Transverse colon (tissue), 4 donors: ENCODE results near the gene RAX2.

Source experiments
- POLR2AphosphoS5 ChIP-seq, 3 donors: sonication (generic); formaldehyde crosslinking; IDR thresholded peaks; one replicate each; pipeline ENCODE4 v1.6.1; 2016; ENCODE audit warnings: antibody characterized with exemption in 3 of 3
- TF ChIP-seq, protein P1 (sequence below), 5 experiments: fragments of 200-600 bp in 3 of 5; fragments of 450-650 bp in 2 of 5; sonication (generic) in 3 of 5; IDR thresholded peaks; 1 replicate in 2 of 5; 2 replicates in 3 of 5; pipeline ENCODE4 v1.5.1; 2016 to 2017; ENCODE audit warnings: antibody characterized with exemption in 5 of 5, inconsistent platforms in 3 of 5, mild to moderate bottlenecking in 2 of 5, moderate library complexity in 1 of 5

DNA sequence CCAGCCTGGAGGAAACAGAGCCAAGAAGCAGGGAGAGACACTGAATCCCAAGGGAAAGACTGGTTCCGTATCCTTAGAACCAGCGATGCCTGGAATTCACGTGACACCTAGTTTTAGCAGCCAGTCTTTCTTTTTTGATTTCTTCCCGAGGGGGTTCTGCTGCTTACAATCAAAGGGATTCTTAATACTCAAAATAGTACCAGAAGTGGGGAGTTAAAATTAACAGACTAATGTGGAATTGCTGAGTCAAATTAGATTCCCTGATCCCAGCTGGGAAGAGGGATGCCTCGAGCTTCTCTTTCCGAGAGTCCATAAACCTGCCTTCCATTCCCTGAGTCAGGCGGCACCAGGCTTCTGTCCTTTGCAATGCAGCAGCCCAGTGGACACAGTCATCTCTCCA lies 18.9 kb upstream of the RAX2 start:
- TF ChIP-seq, protein P1, sequence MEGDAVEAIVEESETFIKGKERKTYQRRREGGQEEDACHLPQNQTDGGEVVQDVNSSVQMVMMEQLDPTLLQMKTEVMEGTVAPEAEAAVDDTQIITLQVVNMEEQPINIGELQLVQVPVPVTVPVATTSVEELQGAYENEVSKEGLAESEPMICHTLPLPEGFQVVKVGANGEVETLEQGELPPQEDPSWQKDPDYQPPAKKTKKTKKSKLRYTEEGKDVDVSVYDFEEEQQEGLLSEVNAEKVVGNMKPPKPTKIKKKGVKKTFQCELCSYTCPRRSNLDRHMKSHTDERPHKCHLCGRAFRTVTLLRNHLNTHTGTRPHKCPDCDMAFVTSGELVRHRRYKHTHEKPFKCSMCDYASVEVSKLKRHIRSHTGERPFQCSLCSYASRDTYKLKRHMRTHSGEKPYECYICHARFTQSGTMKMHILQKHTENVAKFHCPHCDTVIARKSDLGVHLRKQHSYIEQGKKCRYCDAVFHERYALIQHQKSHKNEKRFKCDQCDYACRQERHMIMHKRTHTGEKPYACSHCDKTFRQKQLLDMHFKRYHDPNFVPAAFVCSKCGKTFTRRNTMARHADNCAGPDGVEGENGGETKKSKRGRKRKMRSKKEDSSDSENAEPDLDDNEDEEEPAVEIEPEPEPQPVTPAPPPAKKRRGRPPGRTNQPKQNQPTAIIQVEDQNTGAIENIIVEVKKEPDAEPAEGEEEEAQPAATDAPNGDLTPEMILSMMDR (IDR thresholded peaks at IDR 0.05), result no peak
- no peak for TF ChIP-seq POLR2AphosphoS5 (IDR thresholded peaks at IDR 0.05)
